GM12875 (cell line): ENCODE measurements around the gene NOVA2.

Source experiments
- H3K4me3 ChIP-seq: one replicate; pipeline ENCODE4 v1.5.1; 2011; ENCODE audit warnings: low read depth, low read length, control low read depth
- CTCF ChIP-seq: IDR thresholded peaks from 2 replicates; pipeline ENCODE4 v1.5.1; 2011; ENCODE audit warnings: low read depth, mild to moderate bottlenecking, control low read depth, inconsistent platforms, low read length, moderate library complexity, borderline replicate concordance; ENCODE audit not compliant: insufficient read depth

NOVA2 gene

GRCh38 chr19:45886427-45887199 is 87.1 kb downstream of the NOVA2 start:
- TF ChIP-seq CTCF, result no peak

GRCh38 chr19:45885556-45886426 is 87.9 kb downstream of the NOVA2 start, which contains the start of gene IRF2BP1:
TSS of gene IRF2BP1 (minus strand) at chr19:45886141. CDS start at chr19:45885774, 367 bp downstream.
- peak within 1 kb of the TSS; percentile 75 for H3K4me3 ChIP-seq
- TF ChIP-seq CTCF, result no peak

More at GRCh38 chr19:45886427-45887199, 87.1 kb downstream of the NOVA2 start:
- peak overlapping the region; percentile 75 for H3K4me3 ChIP-seq

- no peak for TF ChIP-seq CTCF
- H3K4me3 ChIP-seq, result peak overlapping the region; percentile 75
Measured at GRCh38 chr19:45884682-45885555, 88.7 kb downstream of the NOVA2 start.

GRCh38 chr19:45883881-45884681 is 89.6 kb downstream of the NOVA2 start:
- H3K4me3 ChIP-seq, result no peak overlapping the region
- TF ChIP-seq CTCF, result no peak
